Muscle layer of duodenum (tissue), 2 donors: ENCODE data around the gene EYS.

Source experiments
- H3K27ac ChIP-seq: one replicate; pipeline ENCODE4 v1.7.0; 2013; ENCODE audit warnings: mild to moderate bottlenecking, low read length
- H3K27me3 ChIP-seq: one replicate; pipeline ENCODE4 v1.7.0; 2013; ENCODE audit warnings: low read depth, mild to moderate bottlenecking, control low read depth, low read length
- H3K36me3 ChIP-seq, 2 donors: one replicate each; pipeline ENCODE4 v1.7.0; 2013; ENCODE audit warnings: low read length in 2 of 2, control low read depth in 1 of 2, mild to moderate bottlenecking in 1 of 2; ENCODE audit not compliant: insufficient read depth in 2 of 2, control insufficient read depth in 1 of 2
- H3K4me1 ChIP-seq, 2 donors: one replicate each; pipeline ENCODE4 v1.7.0; 2013; ENCODE audit warnings: low read length in 2 of 2, mild to moderate bottlenecking in 2 of 2, control low read depth in 1 of 2, moderate library complexity in 1 of 2; ENCODE audit not compliant: insufficient read depth in 2 of 2, control insufficient read depth in 1 of 2
- H3K4me3 ChIP-seq, 2 donors: one replicate each; pipeline ENCODE4 v1.7.0; 2013; ENCODE audit warnings: low read length in 2 of 2, low read depth in 1 of 2, mild to moderate bottlenecking in 1 of 2
- H3K9me3 ChIP-seq, 2 donors: one replicate each; pipeline ENCODE4 v1.7.0; 2013; ENCODE audit warnings: low read length in 2 of 2, control low read depth in 1 of 2, mild to moderate bottlenecking in 1 of 2; ENCODE audit not compliant: control insufficient read depth in 1 of 2
- donor health status: healthy.

Gene EYS

GRCh38 chr6:64141680-64142079 is 1565.3 kb downstream of the EYS start:
- H3K4me3 ChIP-seq, result no peak overlapping the region
- no peaks in the 10 kb centered on the region for H3K27me3 ChIP-seq
- H3K36me3 ChIP-seq, result no peaks in the 10 kb centered on the region
- no peaks in the 10 kb centered on the region for H3K9me3 ChIP-seq
- no peak overlapping the region for H3K27ac ChIP-seq
- no peaks in the 10 kb centered on the region for H3K4me1 ChIP-seq

- Histone ChIP-seq H3K27ac (no peak overlapping the region), H3K4me1 (peaks cover 0 to 3% of the 10 kb centered on the region in 2 donors), H3K4me3 (no peak overlapping the region), H3K9me3 (no peaks in the 10 kb centered on the region), H3K36me3 (no peaks in the 10 kb centered on the region), H3K27me3 (no peaks in the 10 kb centered on the region)
These were observed 1578.6 kb downstream of the EYS start for GRCh38 chr6:64128301-64129024.

- Histone ChIP-seq H3K36me3 (no peaks in the 10 kb centered on the region), H3K4me1 (peaks cover 0 to 4% of the 10 kb centered on the region in 2 donors), H3K9me3 (no peaks in the 10 kb centered on the region), H3K27ac (no peak overlapping the region), H3K27me3 (no peaks in the 10 kb centered on the region), H3K4me3 (no peak overlapping the region)
These were observed 1583.0 kb downstream of the EYS start for GRCh38 chr6:64123761-64124633.

- Histone ChIP-seq H3K27ac (no peak overlapping the region), H3K36me3 (no peaks in the 10 kb centered on the region), H3K27me3 (no peaks in the 10 kb centered on the region), H3K4me3 (no peak overlapping the region), H3K4me1 (peaks cover 0 to 4% of the 10 kb centered on the region in 2 donors), H3K9me3 (no peaks in the 10 kb centered on the region)
These were observed 1584.2 kb downstream of the EYS start for GRCh38 chr6:64122712-64123375.

- H3K4me3 ChIP-seq, result no peak overlapping the region
- H3K27me3 ChIP-seq, result no peaks in the 10 kb centered on the region
- H3K9me3 ChIP-seq, result no peaks in the 10 kb centered on the region
- peaks cover 0 to 4% of the 10 kb centered on the region in 2 donors for H3K4me1 ChIP-seq
- no peak overlapping the region for H3K27ac ChIP-seq
- no peaks in the 10 kb centered on the region for H3K36me3 ChIP-seq
These were observed 1585.9 kb downstream of the EYS start for GRCh38 chr6:64121011-64121565.

GRCh38 chr6:64113704-64114103 is 1593.3 kb downstream of the EYS start:
- Histone ChIP-seq H3K9me3 (no peaks in the 10 kb centered on the region), H3K4me3 (no peak overlapping the region), H3K27me3 (no peaks in the 10 kb centered on the region), H3K4me1 (no peaks in the 10 kb centered on the region), H3K27ac (no peak overlapping the region), H3K36me3 (no peaks in the 10 kb centered on the region)

GRCh38 chr6:64104051-64104450 is 1603.0 kb downstream of the EYS start:
- Histone ChIP-seq H3K27me3 (no peaks in the 10 kb centered on the region), H3K27ac (no peak overlapping the region), H3K9me3 (no peaks in the 10 kb centered on the region), H3K4me1 (no peaks in the 10 kb centered on the region), H3K4me3 (no peak overlapping the region), H3K36me3 (no peaks in the 10 kb centered on the region)

GRCh38 chr6:64103480-64103879 is 1603.5 kb downstream of the EYS start:
- Histone ChIP-seq H3K27me3 (no peaks in the 10 kb centered on the region), H3K4me1 (no peaks in the 10 kb centered on the region), H3K27ac (no peak overlapping the region), H3K4me3 (no peak overlapping the region), H3K36me3 (no peaks in the 10 kb centered on the region), H3K9me3 (no peaks in the 10 kb centered on the region)

GRCh38 chr6:64100702-64101303 is 1606.2 kb downstream of the EYS start:
- Histone ChIP-seq H3K27me3 (no peaks in the 10 kb centered on the region), H3K27ac (no peak overlapping the region), H3K4me3 (no peak overlapping the region)

GRCh38 chr6:64090352-64090751 is 1616.7 kb downstream of the EYS start:
- no peak overlapping the region for H3K4me3 ChIP-seq
- H3K27me3 ChIP-seq, result no peaks in the 10 kb centered on the region
- no peaks in the 10 kb centered on the region for H3K36me3 ChIP-seq
- H3K27ac ChIP-seq, result no peak overlapping the region
- no peaks in the 10 kb centered on the region for H3K4me1 ChIP-seq
- H3K9me3 ChIP-seq, result no peaks in the 10 kb centered on the region

More at GRCh38 chr6:64100702-64101303, 1606.2 kb downstream of the EYS start:
- Histone ChIP-seq H3K9me3 (peaks cover 0 to 4% of the 10 kb centered on the region in 2 donors), H3K4me1 (no peaks in the 10 kb centered on the region), H3K36me3 (no peaks in the 10 kb centered on the region)

GRCh38 chr6:64085126-64085525 is 1621.9 kb downstream of the EYS start:
- no peaks in the 10 kb centered on the region for H3K27me3 ChIP-seq
- H3K9me3 ChIP-seq, result no peaks in the 10 kb centered on the region
- H3K27ac ChIP-seq, result no peak overlapping the region
- H3K36me3 ChIP-seq, result no peaks in the 10 kb centered on the region
- H3K4me3 ChIP-seq, result no peak overlapping the region
- no peaks in the 10 kb centered on the region for H3K4me1 ChIP-seq
